Adrenal gland (tissue), 5 donors: ENCODE measurements around the gene E2F7.

ENCODE experiments used
- CTCF ChIP-seq, 6 experiments: fragments of 450-650 bp in 4 of 6; fragments of 200-600 bp in 2 of 6; sonication (generic) in 1 of 6; IDR thresholded peaks; 1 replicate in 5 of 6; 2 replicates in 1 of 6; pipeline versions ENCODE4 v1.5.1 to v1.8.0; 2016 to 2021; ENCODE audit warnings: antibody characterized with exemption in 6 of 6, mild to moderate bottlenecking in 2 of 6, moderate library complexity in 1 of 6
- POLR2A ChIP-seq, 2 donors: fragments of 450-650 bp; IDR thresholded peaks; one replicate each; pipeline ENCODE4 v1.6.1; 2017; ENCODE audit warnings: antibody characterized with exemption in 2 of 2, mild to moderate bottlenecking in 2 of 2, moderate library complexity in 1 of 2
- donor health status: DM: no; HTN: no; CAD: no.

GRCh38 chr12:77003914-77004313 is 61.5 kb downstream of the E2F7 start:
- no peak for TF ChIP-seq CTCF (IDR thresholded peaks at IDR 0.05)
- TF ChIP-seq POLR2A (IDR thresholded peaks at IDR 0.05), result no peak
